ENCODE data around the gene LHPP.

The LHPP gene

GRCh38 chr10:124592736-124593430, 131.3 kb downstream of the LHPP start:
- DNase-seq (ENCODE audit: low read depth in 2 of 2), result no peak

- no peak for DNase-seq (ENCODE audit: low read depth in 2 of 2)
Observed at GRCh38 chr10:124593431-124593985, 131.9 kb downstream of the LHPP start.

GRCh38 chr10:124594240-124594639, 132.6 kb downstream of the LHPP start:
- DNase-seq (ENCODE audit: low read depth in 2 of 2), result no peak

GRCh38 chr10:124595143-124595883, 133.7 kb downstream of the LHPP start:
- no peak for DNase-seq (ENCODE audit: low read depth in 2 of 2)

- DNase-seq (ENCODE audit: low read depth in 2 of 2), result no peak
Observed at GRCh38 chr10:124596116-124596785, 134.6 kb downstream of the LHPP start.

GRCh38 chr10:124596962-124597845, 135.6 kb downstream of the LHPP start:
- no peak for DNase-seq (ENCODE audit: low read depth in 2 of 2)

- DNase-seq (ENCODE audit: low read depth in 2 of 2), result no peak
Observed at GRCh38 chr10:124597846-124598165, 136.2 kb downstream of the LHPP start.

- DNase-seq (ENCODE audit: low read depth in 2 of 2), result no peak
Observed at GRCh38 chr10:124598196-124598595, 136.6 kb downstream of the LHPP start.

GRCh38 chr10:124598773-124599587, 137.4 kb downstream of the LHPP start:
- DNase-seq (ENCODE audit: low read depth in 2 of 2), result no peak

- no peak for DNase-seq (ENCODE audit: low read depth in 2 of 2)
Observed at GRCh38 chr10:124599588-124600050, 138.0 kb downstream of the LHPP start.

- DNase-seq (ENCODE audit: low read depth in 2 of 2), result no peak
Observed at GRCh38 chr10:124600051-124600880, 138.6 kb downstream of the LHPP start.

- no peak for DNase-seq (ENCODE audit: low read depth in 2 of 2)
Observed at GRCh38 chr10:124601016-124601415, 139.4 kb downstream of the LHPP start.

GRCh38 chr10:124601431-124602120, 140.0 kb downstream of the LHPP start:
- DNase-seq (ENCODE audit: low read depth in 2 of 2), result no peak

- no peak for DNase-seq (ENCODE audit: low read depth in 2 of 2)
Observed at GRCh38 chr10:124602121-124602561, 140.5 kb downstream of the LHPP start.

GRCh38 chr10:124602646-124603365, 141.2 kb downstream of the LHPP start:
- no peak for DNase-seq (ENCODE audit: low read depth in 2 of 2)

- no peak for DNase-seq (ENCODE audit: low read depth in 2 of 2)
Observed at GRCh38 chr10:124603376-124604213, 142.0 kb downstream of the LHPP start.

- no peak for DNase-seq (ENCODE audit: low read depth in 2 of 2)
Observed at GRCh38 chr10:124604214-124605000, 142.8 kb downstream of the LHPP start.
